Smooth muscle cell (in vitro differentiated cells): Measurements from ENCODE around the gene SMG9. TPM values are rescaled to one million over a fixed set of nuclear protein-coding genes. Genes with fewer than 3 reads are reported as not detected.

Experiments used
- DNase-seq: peaks from one replicate; lab custom pipeline; 2025; ENCODE audit not compliant: unreplicated experiment; lab: John Stamatoyannopoulos, UW
- H2AFZ ChIP-seq: fragments of 200-600 bp; sonication (generic); 2 replicates; pipeline ENCODE4 v1.6.0; 2016; ENCODE audit warnings: antibody characterized with exemption, low read depth, mild to moderate bottlenecking
- H3F3A ChIP-seq: fragments of 200-600 bp; sonication (generic); 2 replicates; pipeline ENCODE4 v1.6.0; 2017; ENCODE audit warnings: antibody characterized with exemption, low read depth
- H3K27ac ChIP-seq: fragments of 200-600 bp; sonication (generic); 2 replicates; pipeline ENCODE4 v1.5.1; 2016; ENCODE audit warnings: low read depth, mild to moderate bottlenecking
- H3K27me3 ChIP-seq: fragments of 200-600 bp; sonication (generic); 2 replicates; pipeline ENCODE4 v1.6.1; 2016; ENCODE audit warnings: low read depth, mild to moderate bottlenecking
- H3K36me3 ChIP-seq: fragments of 200-600 bp; sonication (generic); 2 replicates; pipeline ENCODE4 v1.5.1; 2016; ENCODE audit warnings: low read depth
- H3K4me1 ChIP-seq: fragments of 200-600 bp; sonication (generic); 2 replicates; pipeline ENCODE4 v1.5.1; 2016; ENCODE audit warnings: low read depth
- H3K4me2 ChIP-seq: fragments of 200-600 bp; sonication (generic); 2 replicates; pipeline ENCODE4 v1.6.0; 2016; ENCODE audit warnings: mild to moderate bottlenecking
- H3K4me3 ChIP-seq: fragments of 200-600 bp; sonication (generic); 2 replicates; pipeline ENCODE4 v1.5.1; 2016; ENCODE audit warnings: mild to moderate bottlenecking
- H3K79me2 ChIP-seq: fragments of 200-600 bp; sonication (generic); 2 replicates; pipeline ENCODE4 v1.6.0; 2016; ENCODE audit warnings: low read depth, mild to moderate bottlenecking
- H3K9ac ChIP-seq: fragments of 200-600 bp; sonication (generic); 2 replicates; pipeline ENCODE4 v1.6.0; 2016; ENCODE audit warnings: low read depth
- H3K9me3 ChIP-seq: fragments of 200-600 bp; sonication (generic); replicated peaks from 2 replicates; pipeline ENCODE4 v1.5.1; 2016; ENCODE audit warnings: low read depth
- H4K20me1 ChIP-seq: fragments of 200-600 bp; sonication (generic); 2 replicates; pipeline ENCODE4 v1.6.0; 2016; ENCODE audit warnings: low read depth
- WGBS: methylation state at CpG from one replicate; pipeline ENCODE4 v1.1.7; 2016; ENCODE audit warnings: low lambda C conversion rate; 5-methylcytosine and 5-hydroxymethylcytosine counted together
- polyA plus RNA-seq: library from polyadenylated mRNA; unstranded; fragments of >200 nt; fragmentation: Nextera tagmentation; extraction: Ambion mirVana; gene quantifications from 2 replicates; pipeline ENCODE4 v1.2.1, GENCODE V29; 2016
- total RNA-seq: library from RNA; depleted of rRNA; stranded (reverse); fragments of >200 nt; gene quantifications from 2 replicates; pipeline ENCODE4 v1.2.3, GENCODE V29; 2014
- TF ChIP-seq, protein P1 (sequence below): fragments of 200-600 bp; sonication (generic); IDR thresholded peaks from 2 replicates; pipeline ENCODE4 v1.5.1; 2017; ENCODE audit warnings: borderline replicate concordance, mild to moderate bottlenecking, antibody characterized with exemption; ENCODE audit not compliant: insufficient read depth, poor library complexity, severe bottlenecking

Gene SMG9
- total and polyA plus RNA-seq, 2 experiments from 2014 or later: 13.2 to 39.2 TPM

DNA sequence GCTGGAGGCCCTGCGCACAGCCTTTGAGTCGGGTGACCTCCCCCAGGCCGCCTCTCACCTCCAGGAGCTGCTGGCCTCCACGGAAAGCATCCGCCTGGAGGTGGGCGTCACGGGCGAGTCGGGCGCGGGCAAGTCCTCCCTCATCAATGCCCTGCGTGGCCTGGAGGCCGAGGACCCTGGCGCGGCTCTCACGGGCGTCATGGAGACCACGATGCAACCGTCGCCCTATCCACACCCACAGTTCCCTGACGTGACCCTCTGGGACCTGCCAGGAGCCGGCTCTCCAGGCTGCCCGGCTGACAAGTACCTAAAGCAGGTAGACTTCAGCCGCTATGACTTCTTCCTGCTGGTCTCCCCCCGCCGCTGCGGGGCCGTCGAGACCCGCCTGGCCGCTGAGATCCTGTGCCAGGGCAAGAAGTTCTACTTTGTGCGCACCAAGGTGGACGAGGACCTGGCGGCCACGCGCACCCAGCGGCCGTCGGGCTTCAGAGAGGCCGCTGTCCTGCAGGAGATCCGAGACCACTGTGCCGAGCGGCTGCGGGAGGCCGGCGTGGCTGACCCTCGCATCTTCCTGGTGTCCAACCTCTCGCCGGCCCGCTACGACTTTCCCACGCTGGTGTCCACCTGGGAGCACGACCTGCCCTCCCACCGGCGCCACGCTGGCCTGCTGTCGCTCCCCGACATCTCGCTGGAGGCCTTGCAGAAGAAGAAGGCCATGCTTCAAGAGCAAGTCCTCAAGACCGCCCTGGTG, 36.0 kb downstream of the SMG9 start:
- Histone ChIP-seq H2AFZ (no peak overlapping the region), H3K9me3 (no peaks in the 10 kb centered on the region), H3F3A (no peaks in the 10 kb centered on the region), H3K4me1 (no peaks in the 10 kb centered on the region), H3K36me3 (no peaks in the 10 kb centered on the region), H3K27ac (no peak overlapping the region), H3K4me3 (no peak overlapping the region), H3K4me2 (no peak overlapping the region), H3K27me3 (no peaks in the 10 kb centered on the region), H4K20me1 (no peaks in the 10 kb centered on the region), H3K9ac (no peak overlapping the region), H3K79me2 (no peaks in the 10 kb centered on the region)
- no peak for DNase-seq
- WGBS: 94% methylated on average over 54 of the region's 60 CpGs
- TF ChIP-seq, protein P1, sequence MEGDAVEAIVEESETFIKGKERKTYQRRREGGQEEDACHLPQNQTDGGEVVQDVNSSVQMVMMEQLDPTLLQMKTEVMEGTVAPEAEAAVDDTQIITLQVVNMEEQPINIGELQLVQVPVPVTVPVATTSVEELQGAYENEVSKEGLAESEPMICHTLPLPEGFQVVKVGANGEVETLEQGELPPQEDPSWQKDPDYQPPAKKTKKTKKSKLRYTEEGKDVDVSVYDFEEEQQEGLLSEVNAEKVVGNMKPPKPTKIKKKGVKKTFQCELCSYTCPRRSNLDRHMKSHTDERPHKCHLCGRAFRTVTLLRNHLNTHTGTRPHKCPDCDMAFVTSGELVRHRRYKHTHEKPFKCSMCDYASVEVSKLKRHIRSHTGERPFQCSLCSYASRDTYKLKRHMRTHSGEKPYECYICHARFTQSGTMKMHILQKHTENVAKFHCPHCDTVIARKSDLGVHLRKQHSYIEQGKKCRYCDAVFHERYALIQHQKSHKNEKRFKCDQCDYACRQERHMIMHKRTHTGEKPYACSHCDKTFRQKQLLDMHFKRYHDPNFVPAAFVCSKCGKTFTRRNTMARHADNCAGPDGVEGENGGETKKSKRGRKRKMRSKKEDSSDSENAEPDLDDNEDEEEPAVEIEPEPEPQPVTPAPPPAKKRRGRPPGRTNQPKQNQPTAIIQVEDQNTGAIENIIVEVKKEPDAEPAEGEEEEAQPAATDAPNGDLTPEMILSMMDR: no peak

DNA sequence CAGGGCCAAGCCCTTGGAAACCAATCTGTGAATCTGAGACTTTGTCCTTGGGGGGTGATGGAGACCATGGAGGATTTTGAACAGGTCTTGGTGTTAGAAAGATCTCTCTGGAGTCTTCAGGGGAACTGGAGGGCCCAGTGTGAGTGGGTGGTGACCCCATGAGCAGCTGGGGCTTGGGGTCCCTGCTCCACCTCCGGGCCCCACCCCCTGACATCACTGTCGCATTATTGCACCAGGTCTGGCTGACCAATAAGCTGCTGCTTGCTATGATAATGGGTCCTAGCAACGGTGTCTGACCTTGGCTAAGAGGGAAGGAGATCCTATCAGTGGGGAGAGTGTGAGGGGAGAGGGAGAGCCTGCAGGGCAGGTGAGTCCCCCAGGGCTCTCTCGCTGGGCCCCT, 39.0 kb downstream of the SMG9 start, which contains the start of gene IRGC:
Gene IRGC (plus strand): TSS at position 301 of the 400 bp plus-strand sequence. CDS start 2,483 bp downstream, outside the sequence.
- TF ChIP-seq, protein P1: no peak
- Histone ChIP-seq H3K27ac (no peak within 1 kb of the TSS), H4K20me1 (no peaks in the 10 kb centered on the region), H3K27me3 (no peaks in the 10 kb centered on the region), H3K9me3 (no peaks in the 10 kb centered on the region), H3K4me1 (no peaks in the 10 kb centered on the region), H3K36me3 (no peaks in the 10 kb centered on the region), H3K9ac (no peak within 1 kb of the TSS), H3K4me3 (no peak within 1 kb of the TSS), H3F3A (no peaks in the 10 kb centered on the region), H2AFZ (no peak within 1 kb of the TSS), H3K4me2 (no peak within 1 kb of the TSS), H3K79me2 (no peaks in the 10 kb centered on the region)
- no peak for DNase-seq
- 77% methylated on average over 4 of the region's 4 CpGs for WGBS

GRCh38 chr19:43713208-43713607, 41.6 kb downstream of the SMG9 start:
- WGBS: 85% methylated on average over 3 of the region's 3 CpGs
- no peaks in the 10 kb centered on the region for H3F3A ChIP-seq
- no peaks in the 10 kb centered on the region for H3K4me1 ChIP-seq
- no peaks in the 10 kb centered on the region for H4K20me1 ChIP-seq
- H3K4me3 ChIP-seq: no peak overlapping the region
- no peak overlapping the region for H3K9ac ChIP-seq
- TF ChIP-seq, protein P1: no peak
- no peak overlapping the region for H3K4me2 ChIP-seq
- DNase-seq: no peak
- H2AFZ ChIP-seq: no peak overlapping the region
- H3K79me2 ChIP-seq: no peaks in the 10 kb centered on the region
- no peak overlapping the region for H3K27ac ChIP-seq
- H3K27me3 ChIP-seq: no peaks in the 10 kb centered on the region
- H3K9me3 ChIP-seq: no peaks in the 10 kb centered on the region
- no peaks in the 10 kb centered on the region for H3K36me3 ChIP-seq
